ENCODE results near the gene WBP4.
"Not testable (repeated sequence)": the region's sequence is repeated elsewhere in the genome, so short reads cannot be mapped to it uniquely, and the experiment has no call there.

The WBP4 gene

GRCh38 chr13:41079725-41080124 is 18.4 kb downstream of the WBP4 start:
- DNase-seq (ENCODE audit: low read depth, low spot score) = no peak

DNA sequence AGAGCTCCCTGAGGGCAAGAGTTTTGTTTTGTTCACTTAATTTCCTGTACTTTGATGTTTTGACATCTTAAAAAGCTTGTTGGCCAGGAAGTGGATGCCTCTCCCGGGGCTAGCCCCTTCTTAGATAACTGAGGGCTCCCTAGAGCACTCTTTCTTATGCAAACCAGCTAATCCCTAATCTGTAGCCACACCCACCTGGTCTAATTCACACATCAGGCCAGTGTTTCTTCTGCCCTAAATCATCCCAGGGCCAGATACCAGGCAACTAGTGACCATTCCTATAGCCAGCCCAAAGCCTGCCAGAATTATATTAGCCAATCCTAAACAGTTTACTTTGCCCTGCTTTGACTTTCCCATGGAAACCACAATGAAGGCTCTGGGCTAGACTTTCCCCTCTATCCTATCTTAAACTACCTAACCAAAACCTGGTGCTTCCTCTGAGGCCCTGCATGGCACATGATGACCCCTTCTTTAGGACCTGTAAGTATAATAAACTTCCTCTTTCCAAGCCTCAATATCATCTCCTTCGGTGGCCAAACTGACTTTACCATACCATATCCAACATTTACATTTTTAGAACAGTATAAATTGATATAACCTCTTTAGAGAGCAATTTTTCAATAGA is 24.8 kb downstream of the WBP4 start:
- DNase-seq (ENCODE audit: low read depth, low spot score) = peak; percentile 90

DNA sequence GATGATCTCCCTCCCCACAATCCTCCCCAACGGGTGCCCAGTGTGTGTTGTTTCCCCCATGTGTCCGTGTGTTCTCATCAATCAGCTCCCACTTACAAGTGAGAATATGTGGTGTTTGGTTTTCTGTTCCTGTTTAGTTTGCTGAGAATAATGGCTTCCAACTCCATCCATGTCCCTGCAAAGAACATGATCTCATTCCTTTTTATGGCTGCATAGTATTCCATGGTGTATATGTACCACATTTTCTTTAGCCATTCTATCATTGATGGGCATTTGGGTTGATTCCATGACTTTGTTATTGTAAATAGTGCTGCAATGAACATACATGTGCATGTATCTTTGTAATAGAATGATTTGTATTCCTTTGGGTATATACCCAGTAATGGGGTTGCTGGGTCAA is 34.4 kb downstream of the WBP4 start:
- DNase-seq (ENCODE audit: low read depth, low spot score) = not testable (repeated sequence)

GRCh38 chr13:41098761-41099160 is 37.5 kb downstream of the WBP4 start:
- no peak for DNase-seq (ENCODE audit: low read depth, low spot score)

DNA sequence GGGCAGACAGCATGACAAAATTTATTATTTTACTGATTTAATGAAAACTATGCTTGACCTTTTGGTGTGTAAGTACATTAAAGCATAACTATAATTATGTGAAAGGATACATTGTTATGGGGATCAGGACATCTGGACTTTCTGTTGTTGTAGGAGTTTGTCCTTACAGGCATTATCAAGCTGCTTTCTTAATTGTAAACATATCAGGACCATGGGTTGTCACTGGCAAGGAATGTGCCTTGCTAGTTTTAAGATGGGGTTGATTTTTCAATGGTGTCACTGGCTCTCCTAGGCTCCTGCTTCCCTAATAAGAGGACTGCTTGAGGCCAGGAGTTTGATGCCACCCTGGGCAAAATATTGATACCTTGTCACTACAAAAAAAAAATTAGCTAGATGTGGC is 38.7 kb downstream of the WBP4 start:
- DNase-seq (ENCODE audit: low read depth, low spot score) = no peak

- DNase-seq (ENCODE audit: low read depth, low spot score) = no peak
Observed at GRCh38 chr13:41107104-41107571, 45.8 kb downstream of the WBP4 start.

DNA sequence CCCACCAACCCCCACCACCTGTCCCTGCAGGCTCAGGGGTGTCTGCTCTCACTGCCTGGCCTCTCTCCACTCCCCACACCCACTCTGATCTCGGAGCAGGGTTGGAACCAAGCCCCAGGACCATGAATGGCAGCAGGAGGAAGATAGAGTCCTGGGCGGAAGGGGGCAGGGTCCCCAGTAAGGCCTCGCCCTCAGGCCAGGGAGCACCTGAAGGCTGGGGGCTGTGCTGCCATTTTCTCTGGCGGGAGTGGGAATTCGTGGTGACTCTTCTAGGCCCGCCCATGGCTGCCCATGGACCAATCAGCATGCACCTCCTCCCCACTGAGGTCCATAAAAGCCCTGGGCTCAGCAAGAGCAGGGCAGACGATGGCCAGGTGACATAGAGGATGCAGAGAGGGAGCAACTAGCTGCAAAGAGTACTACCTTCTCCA is 46.3 kb downstream of the WBP4 start:
- no peak for DNase-seq (ENCODE audit: low read depth, low spot score)

DNA sequence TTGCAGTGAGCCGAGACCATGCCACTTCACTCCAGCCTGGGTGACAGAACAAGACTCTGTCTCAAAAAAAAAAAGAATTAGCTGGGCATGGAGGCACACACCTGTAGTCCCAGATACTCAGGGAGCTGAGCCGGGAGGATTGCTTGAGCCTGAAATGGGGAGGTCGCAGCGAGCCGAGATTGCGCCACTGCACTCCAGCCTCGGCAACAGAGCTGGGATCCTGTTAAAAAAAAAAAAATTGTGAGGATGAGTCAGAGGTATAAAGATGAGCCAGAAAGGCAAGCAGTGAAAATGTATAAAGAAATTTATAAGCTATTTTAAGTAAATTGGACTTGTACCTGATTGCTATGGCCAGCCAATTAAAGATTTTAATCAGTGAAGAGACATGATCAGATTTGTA is 50.1 kb downstream of the WBP4 start:
- no peak for DNase-seq (ENCODE audit: low read depth, low spot score)

GRCh38 chr13:41117869-41118268 is 56.6 kb downstream of the WBP4 start:
- DNase-seq (ENCODE audit: low read depth, low spot score) = no peak

GRCh38 chr13:41122838-41123237 is 61.5 kb downstream of the WBP4 start:
- DNase-seq (ENCODE audit: low read depth, low spot score) = no peak

DNA sequence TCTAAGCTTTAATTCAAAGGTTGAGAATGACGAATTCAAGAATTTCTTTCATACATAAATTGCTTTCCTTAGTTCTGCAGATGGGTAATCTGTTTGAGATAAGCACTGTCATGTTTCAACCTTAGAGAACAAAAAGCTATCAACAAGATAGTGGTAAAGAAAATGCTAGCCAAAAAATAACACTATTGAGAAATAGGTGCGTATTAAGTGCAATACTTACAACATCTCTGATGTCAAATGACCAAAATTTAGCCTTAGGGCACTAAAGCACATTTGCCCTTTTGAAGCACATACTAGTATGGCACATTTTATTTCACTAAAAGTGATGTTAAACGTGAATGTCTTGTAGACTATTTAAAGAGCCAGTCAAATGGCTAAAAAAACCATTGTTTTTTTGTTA is 66.4 kb downstream of the WBP4 start:
- DNase-seq (ENCODE audit: low read depth, low spot score) = no peak

GRCh38 chr13:41130356-41130755 is 69.0 kb downstream of the WBP4 start:
- DNase-seq (ENCODE audit: low read depth, low spot score) = no peak

DNA sequence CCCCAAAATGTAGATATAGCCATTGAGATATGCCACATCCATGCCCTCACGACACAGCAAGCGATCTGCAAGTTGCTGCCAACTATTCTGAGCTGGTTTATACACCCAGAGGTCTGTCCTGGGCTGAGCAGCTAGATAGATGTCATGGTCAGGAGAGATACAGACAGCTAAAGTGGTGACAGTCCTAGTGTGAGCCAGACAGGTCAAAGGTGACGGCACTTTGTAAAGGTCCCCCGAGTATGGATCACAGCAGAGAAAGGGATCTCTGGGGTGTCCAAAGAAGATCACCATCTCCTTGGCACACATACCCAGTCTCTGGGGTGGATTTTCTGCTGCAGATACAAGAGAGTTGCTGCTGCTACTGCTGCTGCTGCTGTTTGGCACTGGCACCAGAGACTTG is 69.9 kb downstream of the WBP4 start:
- not testable (repeated sequence) for DNase-seq (ENCODE audit: low read depth, low spot score)

- not testable (repeated sequence) for DNase-seq (ENCODE audit: low read depth, low spot score)
Observed at GRCh38 chr13:41131660-41132511, 70.6 kb downstream of the WBP4 start.

- peak; percentile 99 for DNase-seq (ENCODE audit: low read depth, low spot score)
Observed at GRCh38 chr13:41132512-41133152, 71.3 kb downstream of the WBP4 start, which contains the start of gene KBTBD6. Gene KBTBD6 (minus strand): TSS chr13:41132802. CDS start chr13:41132511, 291 bp downstream.
